Measurements from ENCODE around the gene EP400.

DNA sequence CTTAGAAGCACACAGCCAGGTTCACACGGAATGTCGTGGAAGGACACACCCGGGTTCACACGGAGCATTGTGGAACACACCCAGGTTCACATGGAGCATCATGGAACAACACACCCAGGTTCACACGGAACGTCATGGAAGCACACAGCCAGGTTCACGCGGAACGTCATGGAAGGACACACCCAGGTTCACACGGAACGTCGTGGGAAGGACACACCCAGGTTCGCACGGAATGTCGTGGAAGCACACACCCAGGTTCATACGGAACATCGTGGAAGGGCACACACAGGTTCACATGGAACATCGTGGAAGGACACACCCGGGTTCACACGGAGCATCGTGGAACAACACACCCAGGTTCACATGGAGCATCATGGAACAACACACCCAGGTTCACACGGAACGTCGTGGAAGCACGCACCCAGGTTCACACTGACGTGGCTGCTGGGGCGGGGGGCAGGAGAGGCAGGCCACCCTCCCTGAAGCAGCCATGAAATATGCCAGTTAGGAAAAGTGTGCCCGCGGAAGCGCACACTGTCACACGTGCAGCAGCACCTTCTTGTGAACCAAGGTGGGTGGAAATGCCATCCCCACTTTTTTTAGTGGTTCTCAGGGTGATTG is 86.4 kb downstream of the EP400 start:
- TF ChIP-seq POLR2A (IDR thresholded peaks at IDR 0.05; ENCODE audit: low read depth, low read length) (no peak), TAF1 (IDR thresholded peaks at IDR 0.05; ENCODE audit: low read depth, low read length) (no peak), POLR2AphosphoS5 (IDR thresholded peaks at IDR 0.05; ENCODE audit: low read depth, low read length) (no peak), SPI1 (IDR thresholded peaks at IDR 0.05; ENCODE audit: low read depth, low read length) (no peak), POU2F2 (IDR thresholded peaks at IDR 0.05; ENCODE audit: low read depth, low read length) (no peak), PAX5 (IDR thresholded peaks at IDR 0.05; ENCODE audit: insufficient read depth, low read length, severe bottlenecking) (no peak)

All from GM12891 (cell line).